Natural killer cell (primary cell): ENCODE data around the gene ALDH1A3. TPM values are rescaled to one million over a fixed set of nuclear protein-coding genes. Genes with fewer than 3 reads are reported as not detected.

Experiments used
- ATAC-seq, 3 donors: fragments of 150-1000 bp in 2 of 3; fragments of 200-7000 bp in 1 of 3; cut with Tn5 transposase; 1 replicate in 1 of 3; 2 replicates in 2 of 3; pipeline ENCODE4 v1.10.0; 2021; ENCODE audit warnings: mild to moderate bottlenecking in 2 of 3, moderate library complexity in 2 of 3
- DNase-seq, 2 donors: peaks; one replicate each; pipeline versions ENCODE4 v3.0.0 to v3.0.0-alpha.2; 2013 to 2021; ENCODE audit warnings: mixed read lengths in 1 of 2
- H3K27ac ChIP-seq: one replicate; pipeline ENCODE4 v1.5.1; 2013; ENCODE audit warnings: mild to moderate bottlenecking, low read length
- H3K27me3 ChIP-seq: one replicate; pipeline ENCODE4 v1.6.1; 2013; ENCODE audit warnings: low read length; ENCODE audit not compliant: control insufficient read depth, insufficient read depth
- H3K36me3 ChIP-seq: one replicate; pipeline ENCODE4 v1.6.1; 2013; ENCODE audit warnings: low read length; ENCODE audit not compliant: control insufficient read depth, insufficient read depth
- H3K4me1 ChIP-seq: one replicate; pipeline ENCODE4 v1.6.1; 2013; ENCODE audit warnings: low read length; ENCODE audit not compliant: control insufficient read depth, insufficient read depth
- H3K4me3 ChIP-seq: one replicate; pipeline ENCODE4 v1.5.1; 2013; ENCODE audit warnings: low read length
- H3K9me3 ChIP-seq: one replicate; pipeline ENCODE4 v1.6.1; 2013; ENCODE audit warnings: low read length; ENCODE audit not compliant: control insufficient read depth, insufficient read depth
- H3K27ac Mint-ChIP-seq, 2 donors: one replicate each; pipeline ENCODE4 v1.8.0; 2022; ENCODE audit warnings: mild to moderate bottlenecking in 2 of 2, mixed read lengths in 2 of 2, moderate library complexity in 1 of 2
- H3K27me3 Mint-ChIP-seq, 2 donors: one replicate each; pipeline ENCODE4 v1.8.0; 2022; ENCODE audit warnings: low read depth in 2 of 2, mixed read lengths in 2 of 2
- H3K36me3 Mint-ChIP-seq: one replicate; pipeline ENCODE4 v1.8.0; 2022; ENCODE audit warnings: mixed read lengths
- H3K4me1 Mint-ChIP-seq, 2 donors: one replicate each; pipeline ENCODE4 v1.8.0; 2022; ENCODE audit warnings: mixed read lengths in 2 of 2
- H3K4me3 Mint-ChIP-seq: one replicate; pipeline ENCODE4 v1.8.0; 2022; ENCODE audit warnings: mild to moderate bottlenecking, moderate library complexity, mixed read lengths
- H3K9me3 Mint-ChIP-seq, 2 donors: one replicate each; pipeline ENCODE4 v1.8.0; 2022; ENCODE audit warnings: mixed read lengths in 2 of 2
- CTCF ChIP-seq: fragments of 200-600 bp; IDR thresholded peaks from one replicate; pipeline ENCODE4 v1.8.0; 2022; ENCODE audit warnings: antibody characterized with exemption
- WGBS: methylation state at CpG from one replicate; pipeline ENCODE4 v1.1.7; 2013; ENCODE audit warnings: missing lambda C conversion rate; ENCODE audit not compliant: insufficient coverage; 5-methylcytosine and 5-hydroxymethylcytosine counted together
- intact Hi-C: fragments of 100-400 bp; cut with micrococcal nuclease; formaldehyde crosslinking; loops from one replicate; pipeline ENCODE4 v1.14.2; 2022
- total RNA-seq, 4 donors: library from RNA; stranded (reverse); fragments of 120-200 nt in 1 of 4; gene quantifications; one replicate each; pipeline versions ENCODE4 v1.2.3 to v1.2.4, GENCODE V29; 2013 to 2022

ALDH1A3 gene
- total RNA-seq, 3 donors from 2014 or later (not counting 1 experiment from before 2014, with no cell fraction given) = not detected

- H3K27ac Mint-ChIP-seq = no peak overlapping the region
- H3K4me3 ChIP-seq = no peak overlapping the region
- H3K4me1 Mint-ChIP-seq = no peaks in the 10 kb centered on the region
Measured at GRCh38 chr15:100866386-100867330, 13.0 kb upstream of the ALDH1A3 start.

GRCh38 chr15:100867433-100867832 is 12.2 kb upstream of the ALDH1A3 start:
- peaks cover 17 to 18% of the 10 kb centered on the region in 2 donors for H3K27me3 Mint-ChIP-seq

More at GRCh38 chr15:100866386-100867330, 13.0 kb upstream of the ALDH1A3 start:
- TF ChIP-seq CTCF = no peak
- Histone ChIP-seq H3K4me1 (no peaks in the 10 kb centered on the region), H3K27me3 (no peaks in the 10 kb centered on the region), H3K27ac (no peak overlapping the region), H3K36me3 (no peaks in the 10 kb centered on the region), H3K9me3 (no peaks in the 10 kb centered on the region)
- 87% methylated on average over 11 of the region's 12 CpGs for WGBS
- intact Hi-C loops = no loop called here
- Mint-ChIP-seq H3K36me3 (no peaks in the 10 kb centered on the region), H3K9me3 (no peaks in the 10 kb centered on the region), H3K27me3 (peaks cover 11 to 14% of the 10 kb centered on the region in 2 donors), H3K4me3 (no peak overlapping the region)
- ATAC-seq (no peak), DNase-seq (no peak)

GRCh38 chr15:100869151-100869999 is 10.3 kb upstream of the ALDH1A3 start:
- Histone ChIP-seq H3K4me3 (no peak overlapping the region), H3K9me3 (no peaks in the 10 kb centered on the region), H3K27me3 (no peaks in the 10 kb centered on the region), H3K36me3 (no peaks in the 10 kb centered on the region), H3K4me1 (no peaks in the 10 kb centered on the region), H3K27ac (no peak overlapping the region)
- WGBS = 70% methylated on average over 13 of the region's 13 CpGs
- no peak for ATAC-seq
- no peak for TF ChIP-seq CTCF
- DNase-seq = no peak
- intact Hi-C loops = no loop called here
- Mint-ChIP-seq H3K36me3 (no peaks in the 10 kb centered on the region), H3K27ac (no peak overlapping the region), H3K9me3 (no peaks in the 10 kb centered on the region), H3K4me3 (no peak overlapping the region), H3K27me3 (peaks cover 6 to 11% of the 10 kb centered on the region in 2 donors), H3K4me1 (no peaks in the 10 kb centered on the region)

More at GRCh38 chr15:100867433-100867832, 12.2 kb upstream of the ALDH1A3 start:
- Mint-ChIP-seq H3K27ac (no peak overlapping the region), H3K4me3 (no peak overlapping the region), H3K4me1 (no peaks in the 10 kb centered on the region), H3K36me3 (no peaks in the 10 kb centered on the region), H3K9me3 (no peaks in the 10 kb centered on the region)
- Histone ChIP-seq H3K9me3 (no peaks in the 10 kb centered on the region), H3K36me3 (no peaks in the 10 kb centered on the region), H3K27ac (no peak overlapping the region), H3K27me3 (no peaks in the 10 kb centered on the region), H3K4me3 (no peak overlapping the region), H3K4me1 (no peaks in the 10 kb centered on the region)
- TF ChIP-seq CTCF = no peak
- ATAC-seq (no peak), DNase-seq (no peak)
- intact Hi-C loops = no loop called here
- whole genome bisulfite sequencing = 78% methylated on average over 2 of the region's 3 CpGs
